ENCODE measurements around the gene ERICH2.

The ERICH2 gene

DNA sequence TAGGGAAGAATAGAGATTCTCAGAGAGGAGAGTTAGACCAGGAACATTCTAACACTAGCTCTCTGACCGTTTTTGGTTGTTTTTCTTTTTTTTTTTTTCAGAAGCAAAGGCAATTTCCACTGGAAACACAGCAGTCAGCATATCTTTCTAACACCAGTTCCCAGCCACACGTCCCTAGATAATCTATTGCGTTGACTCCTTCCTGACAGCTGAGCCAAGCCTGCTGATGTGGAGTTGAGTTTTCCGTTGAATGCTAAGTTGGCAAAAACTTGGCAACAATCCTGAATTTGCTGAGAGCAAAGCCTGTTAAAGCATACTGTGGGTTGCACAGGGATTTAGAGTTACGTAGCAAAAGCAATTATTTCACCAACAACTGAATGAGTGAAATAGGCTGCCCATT, 65.8 kb downstream of the ERICH2 start:
- DNase-seq (ENCODE audit: low read depth in 3 of 3, low spot score in 1 of 3): no peak

DNA sequence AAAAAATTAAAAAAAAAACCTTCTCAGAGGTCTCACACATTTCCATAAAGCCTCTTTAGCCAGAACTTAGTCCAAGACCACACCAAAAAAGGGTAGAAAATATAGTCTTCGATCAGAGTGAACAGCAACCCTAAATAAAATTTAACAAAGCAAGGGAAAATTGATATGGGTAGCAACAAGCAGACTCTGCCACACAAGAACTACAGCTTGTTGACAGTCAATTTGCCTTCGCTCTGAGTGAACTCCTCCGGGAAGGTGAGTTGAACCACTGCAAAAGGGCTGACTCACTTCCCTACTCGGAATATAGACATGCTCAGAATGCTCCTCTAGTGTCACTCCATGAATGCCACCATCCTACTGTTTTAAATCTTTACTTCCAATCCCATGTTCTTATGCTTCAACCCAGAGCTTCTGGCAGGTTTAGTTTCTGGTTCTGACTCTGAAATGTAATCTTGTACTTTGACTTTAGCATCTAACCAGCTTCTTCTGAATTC, 70.6 kb downstream of the ERICH2 start:
- no peak for DNase-seq (ENCODE audit: low read depth in 3 of 3, low spot score in 1 of 3)

DNA sequence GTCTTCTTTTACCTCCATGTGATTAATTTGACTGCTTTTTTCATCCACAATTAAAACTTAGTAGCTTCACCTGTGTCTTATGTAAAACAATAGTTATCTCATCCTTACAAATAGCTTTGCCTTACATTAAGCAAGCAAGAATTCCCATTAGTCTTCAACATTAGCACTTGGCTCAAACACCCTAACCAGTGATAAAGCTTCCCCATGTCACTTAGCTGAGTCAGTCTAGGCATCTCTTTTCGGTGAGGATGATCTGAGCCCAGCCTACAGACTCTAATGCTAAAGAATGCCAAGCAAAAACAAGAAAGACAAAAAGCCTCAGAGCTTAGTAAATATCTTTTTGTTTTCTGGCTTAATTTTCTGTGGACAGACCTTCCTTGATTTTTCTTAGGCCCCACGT, 72.6 kb downstream of the ERICH2 start:
- no peak for DNase-seq (ENCODE audit: low read depth in 3 of 3, low spot score in 1 of 3)

DNA sequence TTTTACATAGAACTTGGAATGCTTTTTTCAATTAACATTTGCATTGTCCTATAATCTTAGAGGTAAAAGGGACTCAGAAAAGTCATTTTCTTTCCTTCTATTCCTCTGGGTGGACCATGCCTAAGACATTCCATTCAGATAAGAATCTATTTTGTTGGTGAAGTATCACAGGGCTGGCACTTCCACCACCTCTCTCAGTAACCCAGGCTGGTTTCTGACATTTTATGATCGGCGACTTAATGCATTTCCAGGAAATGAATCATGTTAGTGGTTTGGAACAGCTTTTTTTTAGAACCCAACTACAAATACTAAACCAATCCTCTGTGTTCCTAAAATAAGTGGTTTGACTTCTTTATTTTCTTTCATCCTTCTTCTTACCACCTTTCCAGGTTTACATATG, 73.5 kb downstream of the ERICH2 start:
- no peak for DNase-seq (ENCODE audit: low read depth in 3 of 3, low spot score in 1 of 3)

DNA sequence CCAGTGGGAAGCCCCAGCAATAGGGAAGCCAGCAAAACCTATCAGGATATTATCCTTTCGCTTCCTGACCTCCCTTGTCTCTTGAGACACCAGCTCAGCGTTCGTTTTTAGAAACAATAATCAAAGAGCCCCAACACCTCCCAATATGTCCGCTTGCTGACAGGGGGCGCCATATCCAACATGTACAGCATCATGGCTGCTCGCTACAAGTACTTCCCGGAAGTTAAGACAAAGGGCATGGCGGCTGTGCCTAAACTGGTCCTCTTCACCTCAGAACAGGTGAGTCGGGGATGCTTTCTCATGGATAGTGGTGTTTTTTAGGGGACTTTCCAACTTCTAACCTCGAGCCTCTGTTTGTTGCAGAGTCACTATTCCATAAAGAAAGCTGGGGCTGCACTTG, 75.2 kb downstream of the ERICH2 start:
- DNase-seq (ENCODE audit: low read depth in 3 of 3, low spot score in 1 of 3): no peak

DNA sequence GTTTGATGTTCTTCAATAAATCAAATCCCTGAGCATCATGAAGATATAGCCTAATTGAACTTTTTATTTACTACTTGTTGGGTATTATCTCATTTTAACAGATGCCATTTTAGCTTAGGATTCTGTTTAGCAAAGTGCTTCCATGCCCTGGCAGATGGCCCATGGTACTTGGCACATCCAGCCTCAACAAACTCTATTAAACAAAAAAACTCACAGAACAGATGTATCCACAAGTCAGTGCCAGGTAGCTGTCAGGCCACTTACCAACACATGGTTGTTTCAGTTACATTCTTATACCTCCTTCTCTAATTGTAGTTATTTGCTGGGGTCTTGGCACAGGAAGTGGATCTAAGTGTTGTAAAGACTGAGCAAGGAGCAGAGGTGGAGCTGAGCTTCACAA, 76.1 kb downstream of the ERICH2 start:
- DNase-seq (ENCODE audit: low read depth in 3 of 3, low spot score in 1 of 3): no peak

DNA sequence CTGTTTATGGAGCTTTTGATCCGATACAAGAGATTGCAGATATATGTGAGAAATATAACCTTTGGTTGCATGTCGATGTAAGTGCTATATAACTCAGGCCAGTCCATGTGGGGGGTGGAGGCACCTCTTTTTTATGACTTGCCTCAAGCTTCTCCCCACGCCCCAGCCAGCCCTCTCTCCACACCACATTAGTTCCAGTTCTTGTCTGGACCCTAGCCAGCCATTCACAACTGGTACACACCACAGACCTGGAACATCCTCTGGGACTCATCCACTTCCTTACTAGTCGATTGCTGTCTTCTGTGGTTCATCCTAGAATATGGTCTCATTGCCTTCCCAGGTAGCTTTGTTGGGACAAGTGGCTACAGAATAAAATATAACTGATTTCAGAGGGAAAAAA, 77.5 kb downstream of the ERICH2 start:
- DNase-seq (ENCODE audit: low read depth in 3 of 3, low spot score in 1 of 3): no peak
